Upper lobe of left lung (tissue), 4 donors: ENCODE data around the gene EHD4.

ENCODE experiments used
- EP300 ChIP-seq, 4 donors: sonication (generic); formaldehyde crosslinking; IDR thresholded peaks; one replicate each; pipeline ENCODE4 v1.5.1; 2017; ENCODE audit warnings: antibody characterized with exemption in 4 of 4, control low read depth in 2 of 4
- POLR2A ChIP-seq, 4 donors: fragments of 450-650 bp; IDR thresholded peaks; one replicate each; pipeline ENCODE4 v1.5.1; 2016 to 2017; ENCODE audit warnings: antibody characterized with exemption in 4 of 4, mild to moderate bottlenecking in 2 of 4
- POLR2AphosphoS5 ChIP-seq, 2 donors: sonication (generic); formaldehyde crosslinking; IDR thresholded peaks; one replicate each; pipeline ENCODE4 v1.5.1; 2017; ENCODE audit warnings: antibody characterized with exemption in 2 of 2
- TF ChIP-seq, protein P1 (sequence below), 6 experiments: fragments of 450-650 bp in 4 of 6; fragments of 200-600 bp in 2 of 6; sonication (generic) in 2 of 6; IDR thresholded peaks; one replicate each; pipeline ENCODE4 v1.5.1; 2016 to 2019; ENCODE audit warnings: antibody characterized with exemption in 6 of 6

DNA sequence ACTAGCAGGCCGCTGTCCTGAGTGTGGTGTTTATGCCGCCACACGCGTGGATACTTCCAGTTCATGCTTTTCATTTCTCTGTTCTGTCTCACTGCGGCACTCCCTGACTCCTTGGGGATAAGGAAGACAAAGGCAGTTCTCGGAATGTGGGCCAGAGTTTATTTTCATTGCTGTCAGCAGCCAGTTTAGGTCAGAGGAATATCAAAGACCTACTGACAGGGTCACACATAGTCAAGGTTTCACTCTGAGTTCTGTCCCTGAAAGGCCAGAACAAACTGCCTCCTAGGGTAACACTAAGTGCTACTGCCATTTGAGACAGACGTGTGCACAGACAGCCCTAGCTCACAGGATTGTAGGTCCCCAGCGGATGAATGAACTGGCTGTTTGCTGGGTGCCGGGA lies 51.2 kb downstream of the EHD4 start:
- TF ChIP-seq POLR2A (IDR thresholded peaks at IDR 0.05) (no peak), EP300 (IDR thresholded peaks at IDR 0.05) (no peak), POLR2AphosphoS5 (IDR thresholded peaks at IDR 0.05) (no peak)
- TF ChIP-seq, protein P1, sequence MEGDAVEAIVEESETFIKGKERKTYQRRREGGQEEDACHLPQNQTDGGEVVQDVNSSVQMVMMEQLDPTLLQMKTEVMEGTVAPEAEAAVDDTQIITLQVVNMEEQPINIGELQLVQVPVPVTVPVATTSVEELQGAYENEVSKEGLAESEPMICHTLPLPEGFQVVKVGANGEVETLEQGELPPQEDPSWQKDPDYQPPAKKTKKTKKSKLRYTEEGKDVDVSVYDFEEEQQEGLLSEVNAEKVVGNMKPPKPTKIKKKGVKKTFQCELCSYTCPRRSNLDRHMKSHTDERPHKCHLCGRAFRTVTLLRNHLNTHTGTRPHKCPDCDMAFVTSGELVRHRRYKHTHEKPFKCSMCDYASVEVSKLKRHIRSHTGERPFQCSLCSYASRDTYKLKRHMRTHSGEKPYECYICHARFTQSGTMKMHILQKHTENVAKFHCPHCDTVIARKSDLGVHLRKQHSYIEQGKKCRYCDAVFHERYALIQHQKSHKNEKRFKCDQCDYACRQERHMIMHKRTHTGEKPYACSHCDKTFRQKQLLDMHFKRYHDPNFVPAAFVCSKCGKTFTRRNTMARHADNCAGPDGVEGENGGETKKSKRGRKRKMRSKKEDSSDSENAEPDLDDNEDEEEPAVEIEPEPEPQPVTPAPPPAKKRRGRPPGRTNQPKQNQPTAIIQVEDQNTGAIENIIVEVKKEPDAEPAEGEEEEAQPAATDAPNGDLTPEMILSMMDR (IDR thresholded peaks at IDR 0.05): no peak
